ENCODE results near the gene HS6ST3.

DNA sequence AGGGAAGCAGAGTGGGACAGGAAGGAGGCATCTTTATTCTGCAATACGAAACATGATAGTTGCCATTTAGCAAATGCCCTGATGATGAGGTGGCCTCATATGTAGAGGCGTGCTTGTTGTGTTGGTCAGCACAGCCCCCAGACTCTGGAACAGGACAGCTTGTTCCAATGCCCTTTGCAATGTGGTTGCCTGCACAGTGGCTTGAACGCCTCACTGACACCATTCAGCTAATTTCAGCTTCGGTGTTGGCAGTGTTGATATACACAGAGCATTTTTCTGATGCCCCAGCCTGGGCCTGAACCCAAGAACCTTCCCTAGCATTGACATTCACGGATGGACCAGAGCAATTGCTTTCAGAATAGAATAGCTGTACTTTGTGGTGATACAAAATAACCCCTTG, 133.3 kb downstream of the HS6ST3 start:
- TF ChIP-seq POLR2A (IDR thresholded peaks at IDR 0.05) (no peak), POLR2AphosphoS5 (IDR thresholded peaks at IDR 0.05) (no peak)
- TF ChIP-seq, protein P1, sequence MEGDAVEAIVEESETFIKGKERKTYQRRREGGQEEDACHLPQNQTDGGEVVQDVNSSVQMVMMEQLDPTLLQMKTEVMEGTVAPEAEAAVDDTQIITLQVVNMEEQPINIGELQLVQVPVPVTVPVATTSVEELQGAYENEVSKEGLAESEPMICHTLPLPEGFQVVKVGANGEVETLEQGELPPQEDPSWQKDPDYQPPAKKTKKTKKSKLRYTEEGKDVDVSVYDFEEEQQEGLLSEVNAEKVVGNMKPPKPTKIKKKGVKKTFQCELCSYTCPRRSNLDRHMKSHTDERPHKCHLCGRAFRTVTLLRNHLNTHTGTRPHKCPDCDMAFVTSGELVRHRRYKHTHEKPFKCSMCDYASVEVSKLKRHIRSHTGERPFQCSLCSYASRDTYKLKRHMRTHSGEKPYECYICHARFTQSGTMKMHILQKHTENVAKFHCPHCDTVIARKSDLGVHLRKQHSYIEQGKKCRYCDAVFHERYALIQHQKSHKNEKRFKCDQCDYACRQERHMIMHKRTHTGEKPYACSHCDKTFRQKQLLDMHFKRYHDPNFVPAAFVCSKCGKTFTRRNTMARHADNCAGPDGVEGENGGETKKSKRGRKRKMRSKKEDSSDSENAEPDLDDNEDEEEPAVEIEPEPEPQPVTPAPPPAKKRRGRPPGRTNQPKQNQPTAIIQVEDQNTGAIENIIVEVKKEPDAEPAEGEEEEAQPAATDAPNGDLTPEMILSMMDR (IDR thresholded peaks at IDR 0.05 in 8 of 11, conservative IDR thresholded peaks at IDR 0.05 in 3 of 11) = no peak

Measured in spleen (tissue), 7 donors.